ENCODE measurements around the gene THOC3. TPM values are rescaled to one million over a fixed set of nuclear protein-coding genes. Genes with fewer than 3 reads are reported as not detected.
"Not testable (repeated sequence)": the region's sequence is repeated elsewhere in the genome, so short reads cannot be mapped to it uniquely, and the experiment has no call there.

Gene THOC3
- 36.1 TPM for polyA plus RNA-seq (2013, experiment 1 of 2; ENCODE audit: insufficient read length)
- polyA plus RNA-seq (2013, experiment 2 of 2; ENCODE audit: insufficient read length), result 38.0 TPM

GRCh38 chr5:175967471-175968372, at the start of gene THOC3:
TSS of gene THOC3 (minus strand) at chr5:175968315. CDS start at chr5:175968208, 107 bp downstream.
- peak; percentile 76 for DNase-seq

- DNase-seq, result not testable (repeated sequence)
These were observed 49.2 kb upstream of the THOC3 start for GRCh38 chr5:176017324-176017723.

GRCh38 chr5:176014360-176014759, 46.2 kb upstream of the THOC3 start:
- not testable (repeated sequence) for DNase-seq

- not testable (repeated sequence) for DNase-seq
These were observed 43.0 kb upstream of the THOC3 start for GRCh38 chr5:176011088-176011487.

GRCh38 chr5:176010202-176010601, 42.1 kb upstream of the THOC3 start:
- DNase-seq, result not testable (repeated sequence)

- not testable (repeated sequence) for DNase-seq
These were observed 39.1 kb upstream of the THOC3 start for GRCh38 chr5:176007220-176007619.

- DNase-seq, result not testable (repeated sequence)
These were observed 38.7 kb upstream of the THOC3 start for GRCh38 chr5:176006819-176007218.

GRCh38 chr5:175997979-175998378, 29.9 kb upstream of the THOC3 start:
- not testable (repeated sequence) for DNase-seq

GRCh38 chr5:175997495-175997894, 29.4 kb upstream of the THOC3 start:
- not testable (repeated sequence) for DNase-seq

- DNase-seq, result not testable (repeated sequence)
These were observed 28.7 kb upstream of the THOC3 start for GRCh38 chr5:175996791-175997190.

GRCh38 chr5:175995506-175995905, 27.4 kb upstream of the THOC3 start:
- DNase-seq, result not testable (repeated sequence)

- not testable (repeated sequence) for DNase-seq
These were observed 11.4 kb upstream of the THOC3 start for GRCh38 chr5:175979371-175979995.

GRCh38 chr5:175968381-175968780, 266 bp upstream of the THOC3 start:
- DNase-seq, result not testable (repeated sequence)

GRCh38 chr5:175962329-175962728, 5.8 kb downstream of the THOC3 start:
- peak; percentile 4 for DNase-seq

- not testable (repeated sequence) for DNase-seq
These were observed 7.9 kb downstream of the THOC3 start for GRCh38 chr5:175960228-175960627.

GRCh38 chr5:175958515-175958914, 9.6 kb downstream of the THOC3 start:
- not testable (repeated sequence) for DNase-seq

GRCh38 chr5:175954107-175954506, 14.0 kb downstream of the THOC3 start:
- not testable (repeated sequence) for DNase-seq

- DNase-seq, result not testable (repeated sequence)
These were observed 15.3 kb downstream of the THOC3 start for GRCh38 chr5:175952810-175953209.

- not testable (repeated sequence) for DNase-seq
These were observed 16.7 kb downstream of the THOC3 start for GRCh38 chr5:175951339-175951969.

- DNase-seq, result not testable (repeated sequence)
These were observed 19.6 kb downstream of the THOC3 start for GRCh38 chr5:175948329-175949108.

- DNase-seq, result not testable (repeated sequence)
These were observed 24.9 kb downstream of the THOC3 start for GRCh38 chr5:175943253-175943652.

GRCh38 chr5:175940632-175941031, 27.5 kb downstream of the THOC3 start:
- DNase-seq, result not testable (repeated sequence)
